Naive thymus-derived CD4-positive, alpha-beta T cell (primary cell): Measurements from ENCODE around the gene DTL. TPM values are rescaled to one million over a fixed set of nuclear protein-coding genes. Genes with fewer than 3 reads are reported as not detected.

Experiments used
- ATAC-seq: fragments of 150-1000 bp; cut with Tn5 transposase; 2 replicates; pipeline ENCODE4 v1.10.0; 2021; ENCODE audit warnings: mild to moderate bottlenecking, moderate library complexity
- CTCF ChIA-PET: fragments of 350-600 bp; sonication (Branson Sonifier 250); formaldehyde crosslinking; loops from one replicate; lab custom pipeline; 2021; ENCODE audit warnings: antibody characterized with exemption; lab: Charles Lee
- POLR2A ChIA-PET: fragments of 350-600 bp; sonication (Branson Sonifier 250); formaldehyde crosslinking; loops from one replicate; lab custom pipeline; 2021; ENCODE audit warnings: antibody characterized with exemption, inconsistent platforms; lab: Charles Lee
- DNase-seq, 9 donors: peaks; one replicate each; pipeline versions ENCODE4 v3.0.0 to v3.0.0-alpha.2; 2020 to 2022; ENCODE audit warnings: mixed read lengths in 1 of 9
- H3K27ac ChIP-seq: one replicate; pipeline ENCODE4 v1.7.0; 2013; ENCODE audit warnings: mild to moderate bottlenecking, low read depth, low read length, moderate library complexity
- H3K27me3 ChIP-seq, 2 donors: one replicate each; pipeline ENCODE4 v1.7.0; 2013; ENCODE audit warnings: low read length in 2 of 2, mild to moderate bottlenecking in 2 of 2, moderate library complexity in 2 of 2; ENCODE audit not compliant: control insufficient read depth in 2 of 2, insufficient read depth in 2 of 2
- H3K36me3 ChIP-seq, 3 experiments: 1 replicate in 2 of 3; 2 replicates in 1 of 3; pipeline ENCODE4 v1.7.0; 2013; ENCODE audit warnings: low read length in 3 of 3, mild to moderate bottlenecking in 3 of 3, moderate library complexity in 1 of 3; ENCODE audit not compliant: insufficient read depth in 3 of 3, control insufficient read depth in 2 of 3
- H3K4me1 ChIP-seq, 2 donors: one replicate each; pipeline ENCODE4 v1.7.0; 2013; ENCODE audit warnings: low read length in 2 of 2, mild to moderate bottlenecking in 2 of 2, moderate library complexity in 1 of 2; ENCODE audit not compliant: control insufficient read depth in 2 of 2, insufficient read depth in 2 of 2
- H3K4me3 ChIP-seq: 2 replicates; pipeline ENCODE4 v1.7.0; 2013; ENCODE audit warnings: mild to moderate bottlenecking, low read length
- H3K9me3 ChIP-seq, 3 experiments: 1 replicate in 2 of 3; 2 replicates in 1 of 3; pipeline ENCODE4 v1.7.0; 2013; ENCODE audit warnings: low read length in 3 of 3; ENCODE audit not compliant: control insufficient read depth in 2 of 3
- H3K27ac Mint-ChIP-seq, 9 donors: one replicate each; pipeline ENCODE4 v1.8.0; 2020 to 2022; ENCODE audit warnings: mixed read lengths in 9 of 9, mild to moderate bottlenecking in 8 of 9, moderate library complexity in 5 of 9, inconsistent platforms in 2 of 9
- H3K27me3 Mint-ChIP-seq, 5 donors: one replicate each; pipeline ENCODE4 v1.8.0; 2021 to 2022; ENCODE audit warnings: mixed read lengths in 5 of 5, mild to moderate bottlenecking in 1 of 5
- H3K36me3 Mint-ChIP-seq, 5 donors: one replicate each; pipeline ENCODE4 v1.8.0; 2020 to 2022; ENCODE audit warnings: mixed read lengths in 5 of 5, mild to moderate bottlenecking in 3 of 5, inconsistent platforms in 1 of 5
- H3K4me1 Mint-ChIP-seq, 7 donors: one replicate each; pipeline ENCODE4 v1.8.0; 2020 to 2022; ENCODE audit warnings: mixed read lengths in 7 of 7, mild to moderate bottlenecking in 3 of 7, inconsistent platforms in 1 of 7
- H3K4me3 Mint-ChIP-seq, 10 donors: one replicate each; pipeline ENCODE4 v1.8.0; 2020 to 2022; ENCODE audit warnings: mild to moderate bottlenecking in 10 of 10, mixed read lengths in 10 of 10, moderate library complexity in 6 of 10, inconsistent platforms in 2 of 10
- H3K9me3 Mint-ChIP-seq, 11 donors: one replicate each; pipeline ENCODE4 v1.8.0; 2020 to 2022; ENCODE audit warnings: mixed read lengths in 11 of 11, mild to moderate bottlenecking in 4 of 11, inconsistent platforms in 1 of 11, moderate library complexity in 1 of 11
- intact Hi-C, 2 donors: fragments of 100-400 bp; cut with micrococcal nuclease; formaldehyde crosslinking; loops; one replicate each; pipeline ENCODE4 v1.15.1; 2023
- polyA plus RNA-seq, 2 donors: library from polyadenylated mRNA; unstranded; fragments of 300-500 nt; fragmentation: Illumina TruSeq; gene quantifications; one replicate each; pipeline ENCODE4 v1.2.3, GENCODE V29; 2021
- total RNA-seq, 6 experiments: library from RNA in 5 of 6; stranded (reverse) in 5 of 6; gene quantifications; 1 replicate in 5 of 6; 2 replicates in 1 of 6; pipeline ENCODE4 v1.2.3 and lab custom pipeline; 2021 to 2026

Gene DTL
- total and polyA plus RNA-seq, 7 experiments from 2014 or later, result 0.27 to 63.0 (median 0.56) TPM

- Histone ChIP-seq H3K27ac (no peak overlapping the region), H3K36me3 (no peaks in the 10 kb centered on the region), H3K27me3 (no peaks in the 10 kb centered on the region), H3K4me1 (no peaks in the 10 kb centered on the region), H3K9me3 (no peaks in the 10 kb centered on the region), H3K4me3 (no peak overlapping the region)
- Mint-ChIP-seq H3K9me3 (peaks cover 0 to 2% (median 0%) of the 10 kb centered on the region in 11 donors), H3K36me3 (peaks cover 0 to 17% (median 0%) of the 10 kb centered on the region in 5 donors), H3K27me3 (no peaks in the 10 kb centered on the region), H3K4me3 (no peak overlapping the region), H3K4me1 (peaks cover 0 to 4% (median 0%) of the 10 kb centered on the region in 7 donors), H3K27ac (no peak overlapping the region)
- ChIA-PET CTCF (no interaction called here), POLR2A (no interaction called here)
- intact Hi-C loops, result no loop called here
- DNase-seq, result no peak
- no peak for ATAC-seq
Observed at GRCh38 chr1:212074856-212075255, 39.3 kb downstream of the DTL start.

GRCh38 chr1:212077028-212077427 lies 41.5 kb downstream of the DTL start:
- Histone ChIP-seq H3K27me3 (no peaks in the 10 kb centered on the region), H3K9me3 (no peaks in the 10 kb centered on the region), H3K27ac (no peak overlapping the region), H3K4me3 (no peak overlapping the region), H3K36me3 (no peaks in the 10 kb centered on the region), H3K4me1 (no peaks in the 10 kb centered on the region)
- intact Hi-C loops, result no loop called here
- ChIA-PET CTCF (interaction anchor here (1.4 kb wide), 1 partner anchor 379 kb away, joined by 4 read pairs; no protein-coding TSS in a partner anchor), POLR2A (interaction anchor here (0.6 to 0.9 kb wide), 2 partner anchors 209 to 214 kb away, joined by 3 read pairs; partner anchors contain the start of gene PPP2R5A)
- Mint-ChIP-seq H3K9me3 (peaks cover 0 to 2% (median 0%) of the 10 kb centered on the region in 11 donors), H3K27me3 (no peaks in the 10 kb centered on the region), H3K36me3 (peaks cover 0 to 13% (median 0%) of the 10 kb centered on the region in 5 donors), H3K27ac (no peak overlapping the region), H3K4me1 (peaks cover 0 to 2% (median 0%) of the 10 kb centered on the region in 7 donors), H3K4me3 (no peak overlapping the region)
- peak; percentile 29 for ATAC-seq
- DNase-seq, result no peak

- H3K9me3 Mint-ChIP-seq, result peaks cover 0 to 2% (median 0%) of the 10 kb centered on the region in 11 donors
- CTCF ChIA-PET, result interaction anchor here (4.0 kb wide), 1 partner anchor 8 kb away, joined by 20 read pairs; no protein-coding TSS in a partner anchor
- no peaks in the 10 kb centered on the region for H3K27me3 Mint-ChIP-seq
- H3K36me3 Mint-ChIP-seq, result peaks cover 0 to 13% (median 0%) of the 10 kb centered on the region in 5 donors
- POLR2A ChIA-PET, result no interaction called here
- Histone ChIP-seq H3K9me3 (no peaks in the 10 kb centered on the region), H3K4me1 (no peaks in the 10 kb centered on the region), H3K36me3 (no peaks in the 10 kb centered on the region), H3K27me3 (no peaks in the 10 kb centered on the region), H3K27ac (no peak overlapping the region), H3K4me3 (no peak overlapping the region)
- DNase-seq, result no peak
- H3K4me3 Mint-ChIP-seq, result no peak overlapping the region
- H3K27ac Mint-ChIP-seq, result peak overlapping the region in 1 of 9 donors; percentile 4
- intact Hi-C loops, result no loop called here
- peaks cover 0 to 2% (median 0%) of the 10 kb centered on the region in 7 donors for H3K4me1 Mint-ChIP-seq
- ATAC-seq, result no peak
Observed at GRCh38 chr1:212078826-212079225, 43.3 kb downstream of the DTL start.

GRCh38 chr1:212082765-212083406 lies 47.3 kb downstream of the DTL start:
- no peaks in the 10 kb centered on the region for H3K27me3 ChIP-seq
- H3K27ac ChIP-seq, result no peak overlapping the region
- H3K4me1 ChIP-seq, result no peaks in the 10 kb centered on the region
- H3K27ac Mint-ChIP-seq, result no peak overlapping the region
- ChIA-PET CTCF (interaction anchor here (4.0 kb wide), 1 partner anchor 12 kb away, joined by 20 read pairs; no protein-coding TSS in a partner anchor), POLR2A (no interaction called here)
- no peaks in the 10 kb centered on the region for H3K36me3 ChIP-seq
- H3K9me3 Mint-ChIP-seq, result no peaks in the 10 kb centered on the region
- DNase-seq (no peak), ATAC-seq (no peak)
- H3K4me3 Mint-ChIP-seq, result no peak overlapping the region
- H3K4me1 Mint-ChIP-seq, result peaks cover 0 to 2% (median 0%) of the 10 kb centered on the region in 7 donors
- no peak overlapping the region for H3K4me3 ChIP-seq
- intact Hi-C loops, result no loop called here
- H3K9me3 ChIP-seq, result no peaks in the 10 kb centered on the region
- H3K27me3 Mint-ChIP-seq, result no peaks in the 10 kb centered on the region
- H3K36me3 Mint-ChIP-seq, result peaks cover 0 to 20% (median 0%) of the 10 kb centered on the region in 5 donors

- ATAC-seq (no peak), DNase-seq (no peak)
- Mint-ChIP-seq H3K4me3 (peak overlapping the region in 1 of 10 donors; percentile 0), H3K27ac (peak overlapping the region in 3 of 9 donors; percentile 0 to 64 (median 5)), H3K4me1 (peaks cover 6 to 25% (median 12%) of the 10 kb centered on the region in 7 donors), H3K9me3 (peaks cover 0 to 14% (median 2%) of the 10 kb centered on the region in 11 donors), H3K27me3 (no peaks in the 10 kb centered on the region), H3K36me3 (peaks cover 0 to 59% (median 0%) of the 10 kb centered on the region in 5 donors)
- Histone ChIP-seq H3K4me1 (no peaks in the 10 kb centered on the region), H3K9me3 (no peaks in the 10 kb centered on the region), H3K27ac (no peak overlapping the region), H3K27me3 (no peaks in the 10 kb centered on the region), H3K4me3 (no peak overlapping the region), H3K36me3 (no peaks in the 10 kb centered on the region)
- POLR2A ChIA-PET, result interaction anchor here (0.6 to 1.0 kb wide), 3 partner anchors 210 to 346 kb away, joined by 3 to 4 read pairs (median 3); no protein-coding TSS in a partner anchor
- intact Hi-C loops, result no loop called here
- CTCF ChIA-PET, result no interaction called here
Observed at GRCh38 chr1:212089560-212090163, 54.1 kb downstream of the DTL start.

GRCh38 chr1:212091438-212092121 lies 56.0 kb downstream of the DTL start:
- Mint-ChIP-seq H3K27ac (no peak overlapping the region), H3K27me3 (no peaks in the 10 kb centered on the region), H3K4me1 (peaks cover 6 to 39% (median 12%) of the 10 kb centered on the region in 7 donors), H3K4me3 (no peak overlapping the region), H3K9me3 (peaks cover 0 to 22% (median 9%) of the 10 kb centered on the region in 11 donors), H3K36me3 (peaks cover 0 to 68% (median 3%) of the 10 kb centered on the region in 5 donors)
- Histone ChIP-seq H3K27ac (no peak overlapping the region), H3K36me3 (no peaks in the 10 kb centered on the region), H3K4me3 (no peak overlapping the region), H3K4me1 (no peaks in the 10 kb centered on the region), H3K9me3 (no peaks in the 10 kb centered on the region), H3K27me3 (no peaks in the 10 kb centered on the region)
- ATAC-seq, result no peak
- intact Hi-C loops, result no loop called here
- ChIA-PET CTCF (no interaction called here), POLR2A (no interaction called here)
- no peak for DNase-seq
